Measurements from ENCODE around the gene HNRNPU.
"Not testable (repeated sequence)": the region's sequence is repeated elsewhere in the genome, so short reads cannot be mapped to it uniquely, and the experiment has no call there.

The HNRNPU gene

GRCh38 chr1:244834543-244835275 lies 29.6 kb downstream of the HNRNPU start:
- Histone ChIP-seq H3K36me3 (ENCODE audit: control insufficient read depth, insufficient read depth, low read length) (no peaks in the 10 kb centered on the region), H3K4me3 (ENCODE audit: low read length) (peak overlapping the region; percentile 76), H3K27me3 (ENCODE audit: control insufficient read depth, insufficient read depth, low read length) (no peaks in the 10 kb centered on the region), H3K9ac (ENCODE audit: low read length) (peak overlapping the region; percentile 95), H3K4me1 (ENCODE audit: control insufficient read depth, insufficient read depth, low read length) (peaks cover 6% of the 10 kb centered on the region), H3K9me3 (ENCODE audit: control insufficient read depth, low read length) (no peaks in the 10 kb centered on the region)

DNA sequence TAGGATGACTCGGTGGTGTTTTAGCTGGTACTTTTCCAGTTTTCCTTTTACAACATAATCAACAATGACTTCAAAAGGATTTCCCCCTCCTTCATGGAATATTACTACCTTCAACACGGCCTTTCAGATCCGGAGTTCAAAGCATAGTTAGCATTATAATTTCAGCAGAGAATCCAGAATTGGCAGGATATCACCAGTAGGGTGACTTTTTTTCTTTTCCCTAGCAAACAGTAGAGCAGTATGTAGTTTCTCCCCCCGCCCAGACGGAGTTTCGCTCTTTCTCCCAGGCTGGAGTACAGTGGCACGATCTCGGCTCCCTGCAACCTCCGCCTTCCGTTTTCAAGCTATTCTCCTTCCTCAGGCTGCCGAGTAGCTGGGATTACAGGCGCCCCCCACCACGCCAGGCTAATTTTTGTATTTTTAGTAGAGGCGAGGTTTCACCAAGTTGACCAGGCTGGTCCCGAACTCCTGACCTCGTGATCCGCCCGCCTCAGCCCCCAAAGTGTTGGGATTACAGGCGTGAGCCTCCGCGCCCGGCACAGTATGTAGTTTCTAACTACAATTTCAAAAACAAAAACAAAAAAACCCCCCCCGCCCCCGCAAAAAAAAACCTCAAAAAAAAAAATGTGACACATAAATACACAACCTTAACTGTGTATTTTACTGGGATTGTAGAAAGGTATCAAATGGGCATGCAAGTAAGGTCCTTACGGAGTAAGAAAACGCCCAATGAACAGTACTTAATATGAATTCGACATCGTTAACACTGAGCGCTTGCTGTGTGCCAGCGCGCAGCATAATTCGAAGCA lies 30.4 kb downstream of the HNRNPU start:
- H3K36me3 ChIP-seq (ENCODE audit: control insufficient read depth, insufficient read depth, low read length) = no peaks in the 10 kb centered on the region
- H3K9me3 ChIP-seq (ENCODE audit: control insufficient read depth, low read length) = no peaks in the 10 kb centered on the region
- H3K27me3 ChIP-seq (ENCODE audit: control insufficient read depth, insufficient read depth, low read length) = no peaks in the 10 kb centered on the region
- H3K9ac ChIP-seq (ENCODE audit: low read length) = peak overlapping the region; percentile 95
- peak overlapping the region; percentile 76 for H3K4me3 ChIP-seq (ENCODE audit: low read length)
- peaks cover 6% of the 10 kb centered on the region for H3K4me1 ChIP-seq (ENCODE audit: control insufficient read depth, insufficient read depth, low read length)

GRCh38 chr1:244833260-244833659 lies 31.1 kb downstream of the HNRNPU start:
- not testable (repeated sequence) for H3K9me3 ChIP-seq (ENCODE audit: control insufficient read depth, low read length); H3K4me3 ChIP-seq (ENCODE audit: low read length)
- peak overlapping the region; percentile 95 for H3K9ac ChIP-seq (ENCODE audit: low read length)

GRCh38 chr1:244830639-244831038 lies 33.7 kb downstream of the HNRNPU start:
- H3K9me3 ChIP-seq (ENCODE audit: control insufficient read depth, low read length) = no peaks in the 10 kb centered on the region
- no peak overlapping the region for H3K9ac ChIP-seq (ENCODE audit: low read length)
- no peak overlapping the region for H3K4me3 ChIP-seq (ENCODE audit: low read length)
- no peaks in the 10 kb centered on the region for H3K27me3 ChIP-seq (ENCODE audit: control insufficient read depth, insufficient read depth, low read length)
- no peaks in the 10 kb centered on the region for H3K36me3 ChIP-seq (ENCODE audit: control insufficient read depth, insufficient read depth, low read length)
- H3K4me1 ChIP-seq (ENCODE audit: control insufficient read depth, insufficient read depth, low read length) = no peaks in the 10 kb centered on the region

More at GRCh38 chr1:244833260-244833659, 31.1 kb downstream of the HNRNPU start:
- not testable (repeated sequence) for H3K36me3 ChIP-seq (ENCODE audit: control insufficient read depth, insufficient read depth, low read length); H3K27me3 ChIP-seq (ENCODE audit: control insufficient read depth, insufficient read depth, low read length); H3K4me1 ChIP-seq (ENCODE audit: control insufficient read depth, insufficient read depth, low read length)

- H3K4me1 ChIP-seq (ENCODE audit: control insufficient read depth, insufficient read depth, low read length) = no peaks in the 10 kb centered on the region
- no peaks in the 10 kb centered on the region for H3K27me3 ChIP-seq (ENCODE audit: control insufficient read depth, insufficient read depth, low read length)
These were observed 37.6 kb downstream of the HNRNPU start for GRCh38 chr1:244826712-244827111.

GRCh38 chr1:244822878-244823277 lies 41.5 kb downstream of the HNRNPU start:
- Histone ChIP-seq H3K9me3 (ENCODE audit: control insufficient read depth, low read length) (no peaks in the 10 kb centered on the region), H3K4me1 (ENCODE audit: control insufficient read depth, insufficient read depth, low read length) (no peaks in the 10 kb centered on the region), H3K36me3 (ENCODE audit: control insufficient read depth, insufficient read depth, low read length) (no peaks in the 10 kb centered on the region), H3K9ac (ENCODE audit: low read length) (no peak overlapping the region), H3K4me3 (ENCODE audit: low read length) (no peak overlapping the region), H3K27me3 (ENCODE audit: control insufficient read depth, insufficient read depth, low read length) (no peaks in the 10 kb centered on the region)

More at GRCh38 chr1:244826712-244827111, 37.6 kb downstream of the HNRNPU start:
- no peak overlapping the region for H3K9ac ChIP-seq (ENCODE audit: low read length)
- H3K4me3 ChIP-seq (ENCODE audit: low read length) = no peak overlapping the region
- H3K36me3 ChIP-seq (ENCODE audit: control insufficient read depth, insufficient read depth, low read length) = no peaks in the 10 kb centered on the region
- H3K9me3 ChIP-seq (ENCODE audit: control insufficient read depth, low read length) = no peaks in the 10 kb centered on the region

DNA sequence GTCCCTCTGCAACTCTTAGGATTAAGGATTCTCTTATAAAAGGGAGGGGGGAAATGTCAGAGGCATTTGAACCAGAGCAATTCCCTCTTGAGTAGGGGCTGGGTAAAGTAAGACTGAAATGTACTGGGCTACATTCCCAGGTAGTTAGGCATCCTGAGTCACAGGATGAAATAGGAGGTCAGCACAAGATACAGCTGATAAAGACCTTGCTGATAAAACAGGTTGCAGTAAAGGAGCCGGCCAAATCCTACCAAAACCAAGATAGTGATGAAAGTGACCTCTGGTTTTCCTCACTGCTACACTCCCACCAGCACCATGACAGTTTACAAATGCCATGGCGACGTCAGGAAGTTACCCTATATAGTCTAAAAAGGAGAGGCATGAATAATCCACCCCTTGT lies 43.2 kb downstream of the HNRNPU start:
- Histone ChIP-seq H3K4me1 (ENCODE audit: control insufficient read depth, insufficient read depth, low read length) (no peaks in the 10 kb centered on the region), H3K9ac (ENCODE audit: low read length) (no peak overlapping the region), H3K36me3 (ENCODE audit: control insufficient read depth, insufficient read depth, low read length) (no peaks in the 10 kb centered on the region), H3K4me3 (ENCODE audit: low read length) (no peak overlapping the region), H3K27me3 (ENCODE audit: control insufficient read depth, insufficient read depth, low read length) (no peaks in the 10 kb centered on the region), H3K9me3 (ENCODE audit: control insufficient read depth, low read length) (no peaks in the 10 kb centered on the region)

DNA sequence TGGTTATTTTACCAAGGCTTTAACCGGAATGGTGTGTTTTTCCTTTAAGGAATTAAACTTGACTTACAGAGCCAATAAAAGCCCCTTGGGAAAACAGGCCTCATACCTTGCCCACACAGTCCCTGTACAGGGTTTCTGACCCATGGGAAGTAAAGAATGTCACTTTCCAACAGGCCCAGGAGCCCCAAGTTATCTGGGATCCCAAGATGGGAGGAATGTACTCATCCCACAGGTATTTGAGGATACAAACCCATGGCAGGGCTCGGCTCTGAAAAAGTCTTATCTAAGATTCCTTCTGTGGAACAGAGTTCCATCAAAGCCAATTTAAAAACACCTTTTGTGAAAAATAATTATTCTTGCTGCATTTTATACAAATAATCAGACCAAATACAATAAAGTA lies 44.2 kb downstream of the HNRNPU start:
- Histone ChIP-seq H3K4me3 (ENCODE audit: low read length) (no peak overlapping the region), H3K27me3 (ENCODE audit: control insufficient read depth, insufficient read depth, low read length) (no peaks in the 10 kb centered on the region), H3K9ac (ENCODE audit: low read length) (no peak overlapping the region), H3K9me3 (ENCODE audit: control insufficient read depth, low read length) (no peaks in the 10 kb centered on the region), H3K4me1 (ENCODE audit: control insufficient read depth, insufficient read depth, low read length) (no peaks in the 10 kb centered on the region), H3K36me3 (ENCODE audit: control insufficient read depth, insufficient read depth, low read length) (no peaks in the 10 kb centered on the region)

- Histone ChIP-seq H3K36me3 (ENCODE audit: control insufficient read depth, insufficient read depth, low read length) (no peaks in the 10 kb centered on the region), H3K9me3 (ENCODE audit: control insufficient read depth, low read length) (no peaks in the 10 kb centered on the region), H3K4me1 (ENCODE audit: control insufficient read depth, insufficient read depth, low read length) (no peaks in the 10 kb centered on the region), H3K27me3 (ENCODE audit: control insufficient read depth, insufficient read depth, low read length) (no peaks in the 10 kb centered on the region), H3K9ac (ENCODE audit: low read length) (no peak overlapping the region), H3K4me3 (ENCODE audit: low read length) (no peak overlapping the region)
These were observed 46.9 kb downstream of the HNRNPU start for GRCh38 chr1:244817415-244817894.

DNA sequence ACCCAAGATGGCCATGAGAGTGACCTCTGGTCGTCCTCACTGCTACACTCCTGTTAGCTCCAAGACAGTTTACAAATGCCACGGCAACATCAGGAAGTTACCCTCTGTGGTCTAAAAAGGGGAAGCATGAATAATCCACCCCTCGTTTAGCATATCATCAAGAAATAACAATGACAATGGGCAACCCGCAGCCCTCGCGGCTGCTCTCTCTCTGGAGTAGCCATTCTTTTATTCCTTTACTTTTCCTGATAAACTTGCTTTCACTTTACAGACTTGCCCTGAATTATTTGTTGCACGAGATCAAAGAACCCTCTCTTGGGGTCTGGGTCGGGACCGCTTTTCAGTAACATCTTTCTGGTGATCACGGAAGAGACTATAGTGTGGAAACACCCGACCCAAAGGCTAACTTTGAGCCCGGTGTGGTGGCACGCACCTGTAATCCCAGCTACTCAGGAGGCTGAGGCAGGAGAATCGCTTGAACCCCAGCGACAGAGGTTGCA lies 48.7 kb downstream of the HNRNPU start:
- no peaks in the 10 kb centered on the region for H3K36me3 ChIP-seq (ENCODE audit: control insufficient read depth, insufficient read depth, low read length)
- H3K27me3 ChIP-seq (ENCODE audit: control insufficient read depth, insufficient read depth, low read length) = no peaks in the 10 kb centered on the region
- no peaks in the 10 kb centered on the region for H3K9me3 ChIP-seq (ENCODE audit: control insufficient read depth, low read length)
- H3K9ac ChIP-seq (ENCODE audit: low read length) = no peak overlapping the region
- no peak overlapping the region for H3K4me3 ChIP-seq (ENCODE audit: low read length)
- no peaks in the 10 kb centered on the region for H3K4me1 ChIP-seq (ENCODE audit: control insufficient read depth, insufficient read depth, low read length)

DNA sequence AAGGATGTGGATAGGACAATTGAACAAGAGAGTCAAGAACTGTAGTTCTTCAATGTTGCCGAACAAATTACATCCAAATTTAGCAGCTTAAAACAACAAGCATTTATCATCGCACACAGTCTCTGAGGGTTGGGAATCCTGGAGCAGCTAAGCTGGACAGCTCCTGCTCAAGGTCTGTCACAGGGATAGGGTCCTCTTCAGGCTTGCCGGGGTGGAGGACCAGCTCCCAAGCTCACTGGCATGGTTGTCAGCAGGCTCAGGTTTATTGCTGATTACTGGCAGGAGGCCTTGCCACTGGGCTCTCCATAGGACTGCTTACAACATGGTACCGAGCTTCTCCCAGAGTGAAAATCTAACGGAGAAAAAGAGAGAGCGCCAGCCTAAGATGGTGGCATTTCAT lies 51.0 kb downstream of the HNRNPU start:
- Histone ChIP-seq H3K9ac (ENCODE audit: low read length) (no peak overlapping the region), H3K4me1 (ENCODE audit: control insufficient read depth, insufficient read depth, low read length) (no peaks in the 10 kb centered on the region), H3K9me3 (ENCODE audit: control insufficient read depth, low read length) (no peaks in the 10 kb centered on the region), H3K36me3 (ENCODE audit: control insufficient read depth, insufficient read depth, low read length) (no peaks in the 10 kb centered on the region), H3K4me3 (ENCODE audit: low read length) (no peak overlapping the region), H3K27me3 (ENCODE audit: control insufficient read depth, insufficient read depth, low read length) (no peaks in the 10 kb centered on the region)

DNA sequence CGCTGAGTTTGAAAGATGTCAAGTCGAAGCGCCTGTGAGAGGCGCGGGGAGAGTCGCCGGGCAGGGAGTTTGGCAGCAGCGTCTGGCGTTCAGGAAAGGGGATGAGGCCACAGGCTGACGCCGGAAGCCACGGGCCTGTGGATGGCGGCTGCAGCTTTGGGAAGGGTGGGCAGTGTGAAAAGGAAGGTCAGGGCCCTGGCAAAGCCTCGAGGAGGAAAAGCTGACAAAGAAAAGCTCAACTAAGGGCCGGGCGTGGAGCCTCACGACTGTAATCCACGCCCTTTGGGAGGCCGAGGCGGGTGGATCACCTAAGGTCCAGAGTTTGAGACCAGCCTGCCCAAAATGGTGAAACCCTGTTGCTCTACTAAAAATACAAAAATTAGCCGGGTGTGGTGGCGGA lies 54.1 kb downstream of the HNRNPU start:
- H3K27me3 ChIP-seq (ENCODE audit: control insufficient read depth, insufficient read depth, low read length) = no peaks in the 10 kb centered on the region
- no peaks in the 10 kb centered on the region for H3K4me1 ChIP-seq (ENCODE audit: control insufficient read depth, insufficient read depth, low read length)
- no peak overlapping the region for H3K9ac ChIP-seq (ENCODE audit: low read length)
- no peaks in the 10 kb centered on the region for H3K9me3 ChIP-seq (ENCODE audit: control insufficient read depth, low read length)
- H3K4me3 ChIP-seq (ENCODE audit: low read length) = no peak overlapping the region
- no peaks in the 10 kb centered on the region for H3K36me3 ChIP-seq (ENCODE audit: control insufficient read depth, insufficient read depth, low read length)
